K562 (cell line): Measurements from ENCODE around the gene METRNL. TPM values are rescaled to one million over a fixed set of nuclear protein-coding genes. Genes with fewer than 3 reads are reported as not detected.

Source experiments
- ATAC-seq: fragments of 200-7000 bp; cut with Tn5 transposase; 3 replicates; pipeline ENCODE4 v1.9.1; 2020; ENCODE audit warnings: moderate library complexity
- BruUV-seq: library from RNA; stranded (reverse); fragments of 400-500 nt; replicated peaks from 2 replicates; lab custom pipeline; 2021; lab: Mats Ljungman, UMichigan
- CTCF ChIA-PET: fragments of 300-600 bp; formaldehyde crosslinking; extraction: SDS; loops from one replicate; lab custom pipeline; 2021; ENCODE audit warnings: low intra/inter-chr PET ratio; lab: Yijun Ruan, JAX
- POLR2A ChIA-PET: fragments of 300-600, 350-650 bp; sonication (Branson Sonifier 250); formaldehyde crosslinking; extraction: SDS; loops from one replicate; lab custom pipeline; 2021; ENCODE audit warnings: antibody characterized with exemption, inconsistent platforms; lab: Yijun Ruan, JAX
- DNase-seq, 4 experiments: peaks; one replicate each; pipeline versions ENCODE4 v3.0.0 to v3.0.0-alpha.2; 2011 to 2018; ENCODE audit warnings: low spot score in 3 of 4, mixed read lengths in 3 of 4; ENCODE audit errors: extremely low read depth in 1 of 4
- FAIRE-seq: peaks from 2 replicates; lab custom pipeline; 2011; peaks lifted over from hg19 to GRCh38; lab: Jason Lieb, UNC
- H2AFZ ChIP-seq: 2 replicates; pipeline ENCODE4 v1.6.0; 2011; ENCODE audit warnings: low read depth, low read length, control low read depth, inconsistent platforms
- H3K27ac ChIP-seq: fragments of 200-600 bp; 3 replicates; pipeline ENCODE4 v1.8.0; 2011; ENCODE audit warnings: low read depth, mild to moderate bottlenecking, control low read depth, inconsistent platforms, low read length, moderate library complexity, mixed read lengths; ENCODE audit errors: extremely low read depth
- H3K27me3 ChIP-seq, 2 experiments: fragments of 300-600 bp in 1 of 2; 2 replicates in 1 of 2; 3 replicates in 1 of 2; pipeline versions ENCODE4 v1.6.0 to v1.8.0; 2011; ENCODE audit warnings: inconsistent platforms in 2 of 2, low read length in 2 of 2, mild to moderate bottlenecking in 1 of 2, mixed read lengths in 1 of 2, moderate library complexity in 1 of 2; ENCODE audit not compliant: control insufficient read depth in 2 of 2, insufficient read depth in 2 of 2
- H3K36me3 ChIP-seq: fragments of 300-600 bp; 3 replicates; pipeline ENCODE4 v1.8.0; 2011; ENCODE audit warnings: mild to moderate bottlenecking, low read length, inconsistent platforms; ENCODE audit not compliant: control insufficient read depth, insufficient read depth
- H3K4me1 ChIP-seq, 2 experiments: fragments of 200-600 bp in 1 of 2; replicated peaks in 1 of 2; 2 replicates in 1 of 2; 3 replicates in 1 of 2; pipeline versions ENCODE4 v1.5.1 to v1.8.0; 2011; ENCODE audit warnings: inconsistent platforms in 2 of 2, low read length in 2 of 2, mild to moderate bottlenecking in 1 of 2, mixed read lengths in 1 of 2, moderate library complexity in 1 of 2; ENCODE audit not compliant: control insufficient read depth in 2 of 2, insufficient read depth in 2 of 2
- H3K4me2 ChIP-seq: 2 replicates; pipeline ENCODE4 v1.6.1; 2011; ENCODE audit warnings: low read length, control low read depth, inconsistent platforms, mixed read lengths; ENCODE audit not compliant: insufficient read depth
- H3K4me3 ChIP-seq: fragments of 200-600 bp; sonication (generic), shearing (Covaris generic); 2 replicates; pipeline ENCODE4 v1.5.1; 2016; ENCODE audit warnings: control low read depth, inconsistent platforms
- H3K79me2 ChIP-seq: fragments of 200-600 bp; 3 replicates; pipeline ENCODE4 v1.8.0; 2011; ENCODE audit warnings: low read length, inconsistent platforms; ENCODE audit not compliant: control insufficient read depth, insufficient read depth
- H3K9ac ChIP-seq, 2 experiments: 2 replicates each; pipeline versions ENCODE4 v1.6.0 to v1.6.1; 2011; ENCODE audit warnings: low read depth in 2 of 2, low read length in 2 of 2, control low read depth in 1 of 2, inconsistent platforms in 1 of 2, mild to moderate bottlenecking in 1 of 2, mixed read lengths in 1 of 2; ENCODE audit not compliant: insufficient read depth in 1 of 2
- H3K9me1 ChIP-seq: one replicate; pipeline ENCODE4 v1.6.0; 2011; ENCODE audit warnings: inconsistent platforms, mild to moderate bottlenecking, low read length, moderate library complexity; ENCODE audit not compliant: control insufficient read depth, insufficient read depth
- H3K9me3 ChIP-seq: replicated peaks from 2 replicates; pipeline ENCODE4 v1.5.1; 2011; ENCODE audit warnings: low read depth, low read length, inconsistent platforms; ENCODE audit not compliant: control insufficient read depth, insufficient read depth
- H4K20me1 ChIP-seq: replicated peaks from 2 replicates; pipeline ENCODE4 v1.6.1; 2011; ENCODE audit warnings: low read length, inconsistent platforms, mixed read lengths; ENCODE audit not compliant: control insufficient read depth, insufficient read depth
- ATF6 ChIP-seq: sonication (generic); formaldehyde crosslinking; IDR thresholded peaks from 2 replicates; pipeline ENCODE4 v1.4.0; 2020; ENCODE audit warnings: mild to moderate bottlenecking, missing genetic modification reagents
- CBFA2T3 ChIP-seq: fragments of 450-650 bp; IDR thresholded peaks from 2 replicates; pipeline ENCODE4 v1.6.1; 2017
- CBX8 ChIP-seq: fragments of 200-600 bp; sonication (generic); IDR thresholded peaks from 2 replicates; pipeline ENCODE4 v1.6.1; 2012; ENCODE audit warnings: borderline replicate concordance, mixed run types, low read depth, mild to moderate bottlenecking, moderate library complexity, mixed read lengths, low read length, control low read depth, inconsistent platforms; ENCODE audit not compliant: poor library complexity, severe bottlenecking; ENCODE audit errors: extremely low read depth
- DACH1 ChIP-seq: fragments of 450-650 bp; IDR thresholded peaks from 2 replicates; pipeline ENCODE4 v1.6.1; 2018; ENCODE audit not compliant: partially characterized antibody
- E2F3 ChIP-seq: fragments of 250-450 bp; sonication (Bioruptor Pico); IDR thresholded peaks from 2 replicates; pipeline ENCODE4 v1.4.0; 2020; ENCODE audit warnings: mild to moderate bottlenecking
- GTF2A2 ChIP-seq: IDR thresholded peaks from 2 replicates; pipeline ENCODE4 v1.6.1; 2016; ENCODE audit warnings: mild to moderate bottlenecking, missing genetic modification characterization, missing compliant biosample characterization
- HEY1 ChIP-seq: fragments of 250-450 bp; sonication (Bioruptor Pico); IDR thresholded peaks from 2 replicates; pipeline ENCODE4 v1.5.0; 2020; ENCODE audit warnings: mild to moderate bottlenecking, moderate library complexity, borderline replicate concordance
- MEF2D ChIP-seq: conservative IDR thresholded peaks from 2 replicates; pipeline ENCODE4 v1.6.1; 2016; ENCODE audit warnings: low read depth, missing genetic modification characterization, missing compliant biosample characterization
- NELFE ChIP-seq: IDR thresholded peaks from 2 replicates; pipeline ENCODE4 v1.6.1; 2011; ENCODE audit warnings: mild to moderate bottlenecking; ENCODE audit not compliant: insufficient read depth, insufficient read length
- NFE2L1 ChIP-seq: fragments of 450-650 bp; IDR thresholded peaks from 2 replicates; pipeline ENCODE4 v1.6.1; 2016; ENCODE audit warnings: missing genetic modification characterization, low read depth, mild to moderate bottlenecking, missing compliant biosample characterization, moderate library complexity, borderline replicate concordance
- NFRKB ChIP-seq: fragments of 450-650 bp; IDR thresholded peaks from 2 replicates; pipeline ENCODE4 v1.6.1; 2016; ENCODE audit warnings: low read depth
- NR3C1 ChIP-seq: sonication (generic); formaldehyde crosslinking; IDR thresholded peaks from 2 replicates; pipeline ENCODE4 v1.8.1; 2022; ENCODE audit warnings: missing genetic modification reagents
- TBP ChIP-seq: optimal IDR thresholded peaks from 2 replicates; pipeline ENCODE3; 2011; ENCODE audit warnings: low read depth, low read length, improper control_type of control experiment
- ZNF134 ChIP-seq: fragments of 250-450 bp; sonication (Bioruptor Pico); conservative IDR thresholded peaks from 2 replicates; pipeline ENCODE4 v1.4.0; 2020
- ZNF436 ChIP-seq: fragments of 250-450, 450-650 bp; sonication (Bioruptor Pico); formaldehyde crosslinking; IDR thresholded peaks from 2 replicates; pipeline ENCODE4 v1.7.0; 2020; ENCODE audit warnings: mild to moderate bottlenecking
- ZNF584 ChIP-seq: fragments of 200-800 bp; sonication (Bioruptor generic); IDR thresholded peaks from 2 replicates; pipeline ENCODE4 v1.6.1; 2016; ENCODE audit warnings: low read depth, mild to moderate bottlenecking, missing genetic modification characterization, missing compliant biosample characterization
- WGBS: fragments of 100-300 bp; shearing (Covaris generic); methylation state at CpG from one replicate; pipeline ENCODE4 v1.1.6; 2016; ENCODE audit warnings: low coverage, mixed read lengths; ENCODE audit not compliant: insufficient coverage; ENCODE audit errors: missing lambda C conversion rate; 5-methylcytosine and 5-hydroxymethylcytosine counted together
- in situ Hi-C: fragments of 300-500 bp; cut with MboI; formaldehyde crosslinking; loops from 4 replicates; pipeline ENCODE4 v1.15.0; 2018; ENCODE audit warnings: inconsistent platforms, mixed read lengths
- intact Hi-C: fragments of 100-400 bp; cut with micrococcal nuclease; formaldehyde crosslinking; loops from 2 replicates; pipeline ENCODE4 v1.14.2; 2022
- polyA plus RNA-seq, 8 experiments: library from polyadenylated mRNA; depleted of rRNA in 4 of 8; stranded (reverse) in 5 of 8; unstranded in 3 of 8; fragments of >200 nt; fragmentation: Nextera tagmentation in 2 of 8; fragmentation: Illumina TruSeq in 1 of 8; extraction: Ambion mirVana in 2 of 8; extraction: Trizol in 1 of 8; gene quantifications; 2 replicates each; pipeline versions ENCODE4 v1.2.1 to v1.2.3, GENCODE V29; 2011 to 2014; ENCODE audit warnings: inconsistent platforms in 1 of 8, missing spikeins in 1 of 8
- total RNA-seq, 7 experiments: library from RNA; depleted of rRNA in 6 of 7; stranded (reverse); fragments of >200 nt in 6 of 7; fragmentation: Illumina TruSeq in 2 of 7; extraction: Trizol in 2 of 7; gene quantifications; 2 replicates each; pipeline versions ENCODE4 v1.2.1 to v1.2.3, GENCODE V29; 2011 to 2021; ENCODE audit warnings: low replicate concordance in 1 of 7
- TF ChIP-seq, protein P1 (sequence below): fragments of 450-650 bp; IDR thresholded peaks from 2 replicates; pipeline ENCODE4 v1.6.1; 2016

The METRNL gene
- total and polyA plus RNA-seq, 9 of the 15 experiments (the other 6 are each of a cell fraction or from before 2014, with no cell fraction given): 0.17 to 31.8 (median 2.9) TPM

DNA sequence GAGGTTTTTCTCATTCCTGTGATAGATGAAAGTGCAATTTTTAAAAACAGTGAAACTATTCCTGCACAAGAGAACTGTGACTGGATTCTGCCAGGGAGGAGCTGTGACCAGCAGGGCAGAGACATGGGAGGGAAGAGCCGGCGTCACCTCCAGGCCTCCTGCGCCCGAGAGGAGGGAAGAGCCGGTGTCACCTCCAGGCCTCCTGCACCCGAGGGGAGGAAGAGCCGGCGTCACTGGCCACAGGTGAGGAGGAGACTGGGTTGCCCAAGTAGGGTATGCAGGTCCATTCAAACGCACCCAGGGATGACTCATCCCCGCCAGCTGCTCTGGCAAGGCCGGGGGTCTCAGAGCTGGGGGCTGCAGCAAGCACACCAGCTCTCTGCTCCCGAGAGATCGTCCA, 56.7 kb downstream of the METRNL start:
- no peak for DNase-seq

DNA sequence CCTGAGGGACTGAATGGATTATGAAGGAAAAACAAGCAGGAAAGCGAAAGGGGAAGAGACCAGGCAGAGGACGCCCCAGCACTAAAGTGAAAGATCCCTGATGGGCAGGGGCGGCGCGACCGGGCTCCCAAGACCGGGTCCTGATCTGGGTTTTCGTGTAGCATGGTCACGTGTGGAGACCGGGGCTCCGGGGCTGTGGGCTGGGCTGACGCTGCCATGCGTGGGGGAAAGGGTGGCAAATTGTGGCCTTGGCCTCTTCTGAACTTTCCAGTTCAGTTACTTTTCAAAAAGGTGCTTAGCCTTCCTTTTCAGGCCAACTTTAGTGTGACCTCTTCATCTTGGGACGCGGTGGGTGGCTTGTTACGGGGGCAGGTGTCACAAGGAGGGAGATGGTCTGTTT, 57.5 kb downstream of the METRNL start:
- POLR2A ChIA-PET: interaction anchor here (0.7 kb wide), 1 partner anchor 14 kb away, joined by 3 read pairs; no protein-coding TSS in a partner anchor
- intact Hi-C loops: no loop called here
- no TSS peak for BruUV-seq
- TF ChIP-seq ATF6 (CRISPR knock-in tag) (no peak), HEY1 (CRISPR knock-in tag) (no peak), NELFE (no peak), NR3C1 (CRISPR knock-in tag) (no peak), NFE2L1 (tag) (no peak), E2F3 (no peak), ZNF134 (CRISPR knock-in tag) (no peak)
- TF ChIP-seq, protein P1, sequence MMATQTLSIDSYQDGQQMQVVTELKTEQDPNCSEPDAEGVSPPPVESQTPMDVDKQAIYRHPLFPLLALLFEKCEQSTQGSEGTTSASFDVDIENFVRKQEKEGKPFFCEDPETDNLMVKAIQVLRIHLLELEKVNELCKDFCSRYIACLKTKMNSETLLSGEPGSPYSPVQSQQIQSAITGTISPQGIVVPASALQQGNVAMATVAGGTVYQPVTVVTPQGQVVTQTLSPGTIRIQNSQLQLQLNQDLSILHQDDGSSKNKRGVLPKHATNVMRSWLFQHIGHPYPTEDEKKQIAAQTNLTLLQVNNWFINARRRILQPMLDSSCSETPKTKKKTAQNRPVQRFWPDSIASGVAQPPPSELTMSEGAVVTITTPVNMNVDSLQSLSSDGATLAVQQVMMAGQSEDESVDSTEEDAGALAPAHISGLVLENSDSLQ: no peak

More for the DNA sequence above, 56.7 kb downstream of the METRNL start:
- ChIA-PET CTCF (no interaction called here), POLR2A (interaction anchor here (0.7 kb wide), 1 partner anchor 14 kb away, joined by 3 read pairs; no protein-coding TSS in a partner anchor)
- no peak overlapping the region for H3K27ac ChIP-seq
- peaks cover 18 to 39% of the 10 kb centered on the region in 2 experiments; a peak in 4 of 5 replicates for H3K27me3 ChIP-seq
- intact Hi-C loops: no loop called here
- H3K79me2 ChIP-seq: no peaks in the 10 kb centered on the region
- H3K4me3 ChIP-seq: no peak overlapping the region
- FAIRE-seq (no peak), ATAC-seq (no peak)
- no peaks in the 10 kb centered on the region for H3K36me3 ChIP-seq
- WGBS: 40% methylated on average over 10 of the region's 13 CpGs
- no peak overlapping the region for H3K4me2 ChIP-seq
- in situ Hi-C loops: no loop called here
- H3K9ac ChIP-seq: 0 out of 4 replicates have a peak overlapping the region, but pooled peaks of 1 of the 2 experiments have one; percentile 46
- no peaks in the 10 kb centered on the region for H4K20me1 ChIP-seq
- H3K4me1 ChIP-seq: peaks cover 17 to 33% of the 10 kb centered on the region in 2 experiments; a peak in 4 of 5 replicates
- no TSS peak for BruUV-seq
- H2AFZ ChIP-seq: no peak overlapping the region
- H3K9me1 ChIP-seq: no peaks in the 10 kb centered on the region
- TF ChIP-seq CBFA2T3 (no peak), NFRKB (no peak), TBP (no peak), CBX8 (no peak), ZNF584 (CRISPR knock-in tag) (no peak), GTF2A2 (tag) (no peak), DACH1 (no peak), ZNF436 (no peak), MEF2D (tag) (no peak)
- TF ChIP-seq, all 486 proteins: peak for 0
- H3K9me3 ChIP-seq: no peaks in the 10 kb centered on the region

More for the DNA sequence above, 57.5 kb downstream of the METRNL start:
- H3K4me2 ChIP-seq: no peak overlapping the region
- no peaks in the 10 kb centered on the region; the same call in 1 of the 2 replicates for H3K9me3 ChIP-seq
- H3K27me3 ChIP-seq: peaks cover 18 to 39% of the 10 kb centered on the region in 2 experiments; a peak in 4 of 5 replicates
- no peak overlapping the region for H3K4me3 ChIP-seq
- H3K27ac ChIP-seq: no peak overlapping the region
- H3K9ac ChIP-seq: no peak overlapping the region; a peak in 1 of 4 replicates
- no peaks in the 10 kb centered on the region for H3K9me1 ChIP-seq
- CTCF ChIA-PET: no interaction called here
- ATAC-seq: no peak
- no peak for DNase-seq
- no peak for FAIRE-seq
- 17% methylated on average over 16 of the region's 16 CpGs for WGBS
- no peaks in the 10 kb centered on the region for H3K36me3 ChIP-seq
- in situ Hi-C loops: no loop called here
- H4K20me1 ChIP-seq: no peaks in the 10 kb centered on the region
- H3K4me1 ChIP-seq: peaks cover 9 to 25% of the 10 kb centered on the region in 2 experiments; a peak in 4 of 5 replicates
- H2AFZ ChIP-seq: no peak overlapping the region
- no peaks in the 10 kb centered on the region for H3K79me2 ChIP-seq
